Measurements from ENCODE around the gene ETS1.

ETS1 gene

DNA sequence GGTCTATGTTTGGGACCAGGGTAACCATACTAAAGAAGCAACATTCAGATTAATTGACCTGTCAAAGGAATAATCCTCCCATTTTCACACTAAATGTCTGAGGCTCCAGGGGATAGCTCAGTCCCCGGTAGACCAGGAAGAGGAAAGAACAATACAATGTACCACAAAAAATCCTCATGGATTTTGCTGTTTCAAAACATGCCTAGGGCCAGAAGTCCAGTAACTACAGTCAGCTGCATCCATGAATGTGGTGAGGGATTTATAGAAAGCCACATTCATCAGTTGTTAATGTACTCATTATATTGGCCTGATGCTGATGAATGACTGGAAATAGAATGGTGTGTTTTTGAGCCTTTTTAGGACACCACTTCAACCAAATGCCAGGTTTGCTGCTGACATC is 6.9 kb upstream of the ETS1 start:
- DNase-seq (ENCODE audit: low spot score), result no peak

- no peak for DNase-seq (ENCODE audit: low spot score)
Measured at GRCh38 chr11:128593281-128593680, 5.9 kb upstream of the ETS1 start.

GRCh38 chr11:128592454-128592853 is 5.1 kb upstream of the ETS1 start:
- no peak for DNase-seq (ENCODE audit: low spot score)

GRCh38 chr11:128590587-128590986 is 3.2 kb upstream of the ETS1 start:
- no peak for DNase-seq (ENCODE audit: low spot score)

- no peak for DNase-seq (ENCODE audit: low spot score)
Measured at GRCh38 chr11:128589998-128590397, 2.6 kb upstream of the ETS1 start.

- DNase-seq (ENCODE audit: low spot score), result no peak
Measured at GRCh38 chr11:128588093-128588492, 735 bp upstream of the ETS1 start.

DNA sequence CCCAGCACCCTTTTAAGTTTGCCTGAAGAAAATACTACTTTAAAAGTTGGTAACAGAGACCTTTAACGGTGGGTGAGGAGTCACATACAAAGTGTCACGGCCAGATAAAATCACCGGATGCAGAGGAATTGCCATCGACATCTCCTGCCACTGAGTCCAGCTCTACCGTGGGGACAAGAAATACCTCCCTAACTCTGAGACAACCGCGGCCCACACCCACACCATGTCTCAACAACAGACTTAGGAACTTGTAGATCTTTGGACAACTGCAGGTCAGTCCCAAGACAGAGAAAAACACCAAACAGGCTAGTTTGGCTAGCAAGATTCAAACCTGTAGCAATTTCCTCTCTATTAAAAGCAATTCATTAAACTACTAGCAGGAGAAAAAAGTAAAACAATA is 669 bp downstream of the ETS1 start:
- DNase-seq (ENCODE audit: low spot score), result no peak

DNA sequence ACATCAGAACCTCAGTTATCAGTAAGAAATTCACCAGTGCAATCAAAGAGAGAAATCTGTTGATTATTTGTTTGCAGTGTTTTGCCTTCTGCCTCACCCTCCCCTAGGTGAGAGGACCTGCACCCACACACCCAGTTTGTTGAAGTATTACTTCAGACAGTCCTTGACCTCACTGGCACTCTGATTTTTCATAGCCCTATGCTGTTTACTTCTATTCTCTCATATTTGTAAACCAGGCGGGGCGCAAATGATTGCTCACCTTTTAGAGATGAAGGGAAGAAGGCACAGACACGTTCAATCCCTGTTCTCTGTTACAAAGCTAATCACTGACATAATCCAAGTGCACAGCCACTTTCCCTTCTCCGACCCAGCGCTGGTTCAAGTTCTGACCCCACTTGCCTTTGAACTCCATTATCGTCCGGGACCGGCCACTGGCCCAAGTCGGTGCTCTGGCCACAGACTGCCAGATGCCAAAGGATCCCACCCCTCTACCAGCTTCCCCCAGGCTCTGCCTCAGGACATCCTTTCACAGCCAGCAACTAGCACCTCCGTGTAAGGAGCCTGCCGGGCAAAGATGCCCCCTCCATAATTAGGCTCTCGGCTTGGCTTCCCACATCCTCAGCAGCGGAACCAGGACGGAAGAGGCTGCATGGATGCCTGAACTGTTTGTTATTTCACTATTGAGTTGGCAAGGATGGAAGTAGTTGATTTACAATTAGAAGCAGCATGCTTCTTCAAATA is 1.7 kb downstream of the ETS1 start:
- DNase-seq (ENCODE audit: low spot score), result no peak

- DNase-seq (ENCODE audit: low spot score), result no peak
Measured at GRCh38 chr11:128584253-128584652, 3.1 kb downstream of the ETS1 start.

DNA sequence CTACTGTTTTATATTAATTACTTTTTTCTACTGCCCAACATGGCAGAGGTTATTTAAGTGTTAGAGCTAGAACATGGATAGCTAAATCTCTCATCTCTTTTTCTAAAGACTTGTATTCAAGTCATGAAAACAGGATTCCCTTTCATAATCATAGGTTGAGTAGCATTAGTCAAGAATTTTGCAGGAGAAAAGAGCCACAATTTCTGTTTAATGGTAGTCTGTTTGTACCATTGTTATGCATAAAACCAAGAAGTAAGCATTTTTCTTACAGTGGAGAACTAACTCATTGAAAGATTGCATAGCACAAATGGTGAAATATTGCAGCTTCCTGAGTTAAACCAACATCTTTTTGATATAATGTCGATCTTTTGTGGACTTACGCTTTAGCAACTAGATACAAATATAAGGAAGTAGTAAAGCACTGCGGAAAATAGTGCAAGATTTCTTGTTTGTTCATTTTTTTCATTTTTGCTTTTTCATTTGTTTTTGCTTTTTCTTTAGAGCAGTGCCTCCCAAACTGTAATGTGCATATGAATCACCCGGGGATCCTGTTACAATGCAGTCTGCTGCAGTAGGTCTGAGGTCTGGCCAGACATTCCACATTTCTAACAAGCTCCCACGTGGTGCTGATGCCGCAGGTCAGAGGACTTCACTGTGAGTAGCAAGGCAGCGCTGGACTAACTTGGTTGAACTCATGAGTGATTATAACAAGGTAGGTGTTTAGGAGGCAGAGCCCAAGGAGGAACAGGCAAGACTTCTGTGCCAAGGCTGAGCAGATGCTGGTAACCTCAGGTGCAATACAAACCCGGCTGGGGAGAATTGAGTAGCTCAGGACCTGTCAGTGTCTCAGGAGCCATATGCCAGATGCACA is 4.6 kb downstream of the ETS1 start:
- DNase-seq (ENCODE audit: low spot score), result no peak

DNA sequence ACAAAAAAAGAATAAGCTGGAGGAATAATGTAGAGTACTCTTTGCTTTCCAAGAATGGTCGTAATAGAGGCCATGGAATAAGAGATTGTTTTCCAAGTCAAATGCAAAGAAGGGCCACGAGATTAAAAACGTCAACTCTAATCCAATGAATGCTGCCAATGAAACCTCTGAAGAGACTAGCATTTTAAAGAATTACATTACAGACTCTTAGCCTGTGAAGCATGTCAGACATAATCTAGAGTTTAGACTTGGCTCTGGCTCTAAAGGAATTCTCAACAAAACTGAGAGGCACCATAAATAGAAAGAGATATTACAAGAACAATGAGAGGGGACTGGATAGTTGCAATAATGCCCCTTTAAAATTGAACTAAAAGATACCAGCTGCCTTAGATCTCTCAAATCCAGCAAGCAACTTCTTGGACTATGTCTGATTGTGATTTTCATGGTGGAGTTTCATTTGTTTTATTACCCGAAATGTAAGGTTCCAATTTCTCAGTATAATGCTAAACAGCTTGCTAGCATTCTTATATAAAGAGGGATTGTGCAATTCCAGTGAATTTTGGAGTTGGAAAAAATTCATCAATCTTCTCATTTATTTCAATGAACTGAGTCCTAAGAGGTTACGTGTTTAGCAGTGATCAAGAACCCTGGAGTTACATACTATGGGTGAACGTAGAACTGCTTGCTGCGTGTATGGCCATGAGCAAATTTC is 5.6 kb downstream of the ETS1 start:
- no peak for DNase-seq (ENCODE audit: low spot score)

GRCh38 chr11:128580612-128581011 is 6.7 kb downstream of the ETS1 start:
- DNase-seq (ENCODE audit: low spot score), result no peak

GRCh38 chr11:128579798-128580504 is 7.4 kb downstream of the ETS1 start:
- DNase-seq (ENCODE audit: low spot score), result no peak

DNA sequence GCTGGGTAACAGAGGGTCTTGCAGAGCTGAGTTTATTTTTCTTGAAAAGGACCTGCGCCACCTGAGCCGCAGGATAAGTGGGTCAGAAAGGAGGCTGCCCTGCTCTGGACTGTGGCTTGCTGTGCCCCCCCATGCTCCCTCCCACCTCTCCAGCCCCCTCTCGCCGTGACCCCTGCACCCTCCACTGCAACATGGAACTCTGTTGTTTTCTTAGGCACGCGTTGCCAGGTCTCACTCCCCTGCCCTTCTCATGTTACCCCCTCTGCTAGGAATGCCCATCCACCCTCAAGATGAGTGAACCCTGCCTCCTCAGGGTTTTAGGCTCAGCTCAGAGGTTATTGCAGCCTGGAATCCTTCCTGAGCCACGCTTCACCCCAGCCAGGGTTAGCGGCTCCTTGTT is 10.8 kb downstream of the ETS1 start:
- no peak for DNase-seq (ENCODE audit: low spot score)

GRCh38 chr11:128575961-128576350 is 11.4 kb downstream of the ETS1 start:
- DNase-seq (ENCODE audit: low spot score), result no peak

DNA sequence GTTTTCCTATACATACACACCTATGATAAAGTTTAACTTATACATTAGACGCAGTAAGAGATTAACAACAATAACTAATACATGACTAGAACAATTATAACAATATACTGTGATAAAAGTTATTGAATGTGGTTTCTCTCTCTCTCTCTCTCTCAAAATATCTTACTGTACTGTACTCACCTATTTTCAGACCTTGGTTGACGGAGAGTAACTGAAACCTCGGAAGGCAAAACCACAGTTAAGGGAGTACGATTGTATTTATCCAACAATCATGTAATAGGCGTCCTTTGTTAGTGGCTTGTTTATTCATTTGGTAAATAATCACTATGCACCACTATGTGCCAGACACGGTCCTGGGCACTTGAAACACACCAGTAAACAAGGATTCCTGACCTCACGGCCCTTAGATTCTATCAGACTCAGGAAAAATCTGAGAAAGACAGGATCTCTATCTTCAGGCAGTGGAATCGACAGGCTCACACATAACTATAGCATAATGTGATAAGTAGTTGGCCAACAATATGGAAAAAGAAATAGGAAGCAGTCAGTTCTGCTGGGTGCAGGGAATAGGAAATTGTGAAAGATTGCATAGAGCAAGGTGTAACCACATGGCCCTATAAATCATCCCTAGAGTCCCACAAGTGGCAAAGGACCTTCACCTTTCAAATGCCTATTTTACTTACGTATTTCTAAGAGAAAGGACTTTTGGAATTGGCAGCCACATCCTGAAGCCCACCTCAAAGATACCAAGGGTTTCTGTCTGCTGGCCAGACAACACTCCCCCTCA is 12.0 kb downstream of the ETS1 start:
- no peak for DNase-seq (ENCODE audit: low spot score)

DNA sequence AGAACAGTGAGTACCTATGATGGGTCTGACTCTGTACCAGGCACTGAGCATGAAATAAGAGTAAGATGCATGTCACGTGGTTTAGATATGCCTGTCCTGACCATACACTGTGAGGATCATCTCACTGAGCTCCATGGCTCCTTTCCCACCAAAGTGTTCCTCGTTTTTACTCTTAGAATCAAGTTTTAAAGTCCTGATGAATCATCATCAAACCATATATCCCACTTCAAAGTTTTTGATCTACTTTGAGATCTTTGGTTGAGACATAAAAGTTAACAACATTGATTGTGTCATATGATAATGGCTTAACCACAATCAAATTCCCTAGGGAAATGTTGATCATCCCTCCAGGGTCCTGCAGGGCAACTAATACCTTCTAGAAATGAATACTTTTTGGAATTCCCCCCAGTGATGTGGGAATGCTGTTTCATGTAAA is 12.8 kb downstream of the ETS1 start:
- DNase-seq (ENCODE audit: low spot score), result no peak

- DNase-seq (ENCODE audit: low spot score), result no peak
Measured at GRCh38 chr11:128573638-128574037, 13.7 kb downstream of the ETS1 start.

DNA sequence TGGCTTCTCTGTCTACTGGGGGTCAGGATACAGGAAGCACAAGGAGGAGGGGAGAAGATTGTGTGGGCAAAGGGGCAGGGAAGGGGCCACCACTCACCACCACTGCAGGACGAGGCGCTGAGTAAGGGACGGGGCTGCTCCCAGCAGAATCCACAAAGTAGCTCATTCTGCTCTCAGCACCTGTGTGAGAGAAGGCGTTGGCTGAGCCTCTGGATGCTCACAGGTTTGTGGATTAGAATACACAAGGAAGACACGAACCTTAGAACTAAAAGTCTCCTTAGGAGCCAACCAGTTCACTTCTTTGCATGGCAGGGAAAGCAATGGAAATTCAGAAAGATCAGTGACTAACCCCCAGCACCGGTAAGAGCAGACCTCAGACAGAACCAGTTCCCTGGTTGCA is 14.4 kb downstream of the ETS1 start:
- DNase-seq (ENCODE audit: low spot score), result no peak

- DNase-seq (ENCODE audit: low spot score), result no peak
Measured at GRCh38 chr11:128570632-128571031, 16.7 kb downstream of the ETS1 start.

GRCh38 chr11:128569291-128569690 is 18.1 kb downstream of the ETS1 start:
- no peak for DNase-seq (ENCODE audit: low spot score)
